Keratinocyte (primary cell): ENCODE results near the gene MAP3K14. TPM values are rescaled to one million over a fixed set of nuclear protein-coding genes. Genes with fewer than 3 reads are reported as not detected.

ENCODE experiments used
- DNase-seq: peaks from one replicate; pipeline ENCODE4 v3.0.0-alpha.2; 2011; ENCODE audit warnings: low read depth, missing footprints, low spot score
- FAIRE-seq: peaks from 2 replicates; lab custom pipeline; 2011; peaks lifted over from hg19 to GRCh38; lab: Jason Lieb, UNC
- H2AFZ ChIP-seq: 2 replicates; pipeline ENCODE4 v1.6.0; 2012; ENCODE audit warnings: low read length, control low read depth, inconsistent platforms; ENCODE audit not compliant: control insufficient read depth
- H3K27ac ChIP-seq: 2 replicates; pipeline ENCODE4 v1.5.1; 2011; ENCODE audit warnings: low read length; ENCODE audit not compliant: control insufficient read depth, insufficient read depth
- H3K27me3 ChIP-seq: 3 replicates; pipeline ENCODE4 v1.6.0; 2011; ENCODE audit warnings: low read length; ENCODE audit not compliant: control insufficient read depth, insufficient read depth; ENCODE audit errors: extremely low read depth
- H3K36me3 ChIP-seq, 2 experiments: 2 replicates in 1 of 2; 3 replicates in 1 of 2; pipeline ENCODE4 v1.5.1; 2011; ENCODE audit warnings: low read length in 2 of 2, mild to moderate bottlenecking in 1 of 2; ENCODE audit not compliant: control insufficient read depth in 2 of 2, insufficient read depth in 2 of 2; ENCODE audit errors: extremely low read depth in 1 of 2
- H3K4me1 ChIP-seq: 3 replicates; pipeline ENCODE4 v1.5.1; 2011; ENCODE audit warnings: low read length; ENCODE audit not compliant: control insufficient read depth, insufficient read depth; ENCODE audit errors: extremely low read depth
- H3K4me2 ChIP-seq: 3 replicates; pipeline ENCODE4 v1.6.0; 2011; ENCODE audit warnings: low read depth, low read length; ENCODE audit not compliant: control insufficient read depth, insufficient read depth; ENCODE audit errors: extremely low read depth
- H3K4me3 ChIP-seq, 3 experiments: fragments of 200-600 bp in 1 of 3; sonication (generic) in 1 of 3; 2 replicates in 2 of 3; 3 replicates in 1 of 3; pipeline ENCODE4 v1.5.1; 2011 to 2016; ENCODE audit warnings: low read length in 3 of 3, mild to moderate bottlenecking in 3 of 3, control low read depth in 2 of 3, inconsistent platforms in 1 of 3, low read depth in 1 of 3, mixed read lengths in 1 of 3, mixed run types in 1 of 3, moderate library complexity in 1 of 3; ENCODE audit not compliant: control insufficient read depth in 2 of 3, insufficient read depth in 2 of 3; ENCODE audit errors: extremely low read depth in 1 of 3
- H3K79me2 ChIP-seq: 2 replicates; pipeline ENCODE4 v1.6.0; 2012; ENCODE audit warnings: low read length; ENCODE audit not compliant: control insufficient read depth, insufficient read depth
- H3K9ac ChIP-seq: 3 replicates; pipeline ENCODE4 v1.6.0; 2011; ENCODE audit warnings: low read length; ENCODE audit not compliant: control insufficient read depth, insufficient read depth; ENCODE audit errors: extremely low read depth
- H3K9me1 ChIP-seq: 3 replicates; pipeline ENCODE4 v1.6.0; 2011; ENCODE audit warnings: low read length; ENCODE audit not compliant: control insufficient read depth, insufficient read depth; ENCODE audit errors: extremely low read depth
- H3K9me3 ChIP-seq: 2 replicates; pipeline ENCODE4 v1.5.1; 2012; ENCODE audit warnings: low read depth, low read length; ENCODE audit not compliant: control insufficient read depth
- H4K20me1 ChIP-seq: 3 replicates; pipeline ENCODE4 v1.6.0; 2011; ENCODE audit warnings: low read length; ENCODE audit not compliant: control insufficient read depth, insufficient read depth; ENCODE audit errors: extremely low read depth
- CTCF ChIP-seq, 3 experiments: IDR thresholded peaks in 1 of 3; conservative IDR thresholded peaks in 1 of 3; optimal IDR thresholded peaks in 1 of 3; 2 replicates in 2 of 3; 3 replicates in 1 of 3; pipeline versions ENCODE3 to v1.5.1; 2011; ENCODE audit warnings: low read length in 3 of 3, mild to moderate bottlenecking in 3 of 3, moderate library complexity in 2 of 3, control low read depth in 1 of 3, inconsistent platforms in 1 of 3; ENCODE audit not compliant: insufficient read depth in 2 of 3; ENCODE audit errors: extremely low read depth in 1 of 3
- EZH2 ChIP-seq: IDR thresholded peaks from one replicate; pipeline ENCODE4 v1.6.1; 2012; ENCODE audit warnings: inconsistent platforms, mild to moderate bottlenecking, low read length, moderate library complexity
- dilution Hi-C: fragments of 300-500 bp; cut with MboI; formaldehyde crosslinking; loops from one replicate; pipeline ENCODE4 v1.7.0; 2020; ENCODE audit warnings: low sequenced_read_pairs; ENCODE audit not compliant: extremely low pct_ligation_motif_present
- polyA plus RNA-seq, 5 experiments: library from polyadenylated mRNA; depleted of rRNA in 3 of 5; stranded (reverse) in 3 of 5; stranded (forward) in 1 of 5; unstranded in 1 of 5; fragments of >200 nt; gene quantifications; 1 replicate in 1 of 5; 2 replicates in 3 of 5; 3 replicates in 1 of 5; pipeline versions ENCODE4 v1.2.1 to v1.2.3, GENCODE V29; 2011 to 2012; ENCODE audit warnings: missing spikeins in 2 of 5, low read depth in 1 of 5, low replicate concordance in 1 of 5

Gene MAP3K14
- polyA plus RNA-seq, 1 donor (not counting 4 experiments of a cell fraction or from before 2014, with no cell fraction given), result 6.5 TPM

DNA sequence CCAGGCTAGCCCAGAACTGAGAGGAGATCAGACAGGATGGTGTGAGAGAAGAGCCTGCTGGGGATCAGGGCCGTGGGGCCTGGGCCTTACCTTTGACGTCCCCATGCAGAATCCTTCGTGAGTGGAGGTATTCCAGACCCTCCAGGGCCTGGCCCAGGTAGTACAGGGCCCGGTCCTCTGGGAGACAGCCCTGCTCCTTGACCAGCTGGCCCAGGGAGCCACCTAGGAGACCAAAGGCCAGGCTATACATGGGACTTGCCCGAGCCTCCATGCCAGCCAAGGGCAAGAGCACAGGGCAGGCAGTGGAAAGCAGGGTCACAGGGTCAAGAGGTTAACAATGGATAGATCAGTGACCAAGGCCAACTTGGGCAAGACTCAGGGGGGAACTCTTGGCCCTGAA, 42.8 kb downstream of the MAP3K14 start:
- dilution Hi-C loops, result no loop called here
- Histone ChIP-seq H3K27me3 (no peaks in the 10 kb centered on the region), H3K9me1 (no peaks in the 10 kb centered on the region), H3K4me3 (no peak overlapping the region), H4K20me1 (no peaks in the 10 kb centered on the region), H3K4me1 (peaks cover 7% of the 10 kb centered on the region), H2AFZ (no peak overlapping the region), H3K36me3 (peaks cover 34 to 36% of the 10 kb centered on the region in 2 experiments), H3K9me3 (no peaks in the 10 kb centered on the region), H3K79me2 (no peaks in the 10 kb centered on the region), H3K4me2 (no peak overlapping the region), H3K9ac (no peak overlapping the region), H3K27ac (no peak overlapping the region)
- no peak for FAIRE-seq
- TF ChIP-seq EZH2, result no peak
- TF ChIP-seq CTCF (optimal IDR thresholded peaks at IDR 0.05 in 1 of 3, IDR thresholded peaks at IDR 0.05 in 1 of 3, conservative IDR thresholded peaks at IDR 0.05 in 1 of 3; ENCODE audit: extremely low read depth in 1 of 3, insufficient read depth in 2 of 3, low read length in 3 of 3), result no peak
- no peak for DNase-seq

- TF ChIP-seq CTCF (optimal IDR thresholded peaks at IDR 0.05 in 1 of 3, IDR thresholded peaks at IDR 0.05 in 1 of 3, conservative IDR thresholded peaks at IDR 0.05 in 1 of 3; ENCODE audit: extremely low read depth in 1 of 3, insufficient read depth in 2 of 3, low read length in 3 of 3), result no peak
- TF ChIP-seq EZH2, result no peak
- H3K36me3 ChIP-seq, result peaks cover 38 to 40% of the 10 kb centered on the region in 2 experiments
- no peak overlapping the region for H2AFZ ChIP-seq
- H3K79me2 ChIP-seq, result no peaks in the 10 kb centered on the region
- dilution Hi-C loops, result no loop called here
- H3K9me3 ChIP-seq, result no peaks in the 10 kb centered on the region
- DNase-seq (no peak), FAIRE-seq (no peak)
- no peak overlapping the region for H3K4me3 ChIP-seq
- no peak overlapping the region for H3K9ac ChIP-seq
- H3K4me1 ChIP-seq, result peaks cover 7% of the 10 kb centered on the region
- no peaks in the 10 kb centered on the region for H3K9me1 ChIP-seq
- H3K27ac ChIP-seq, result no peak overlapping the region
- H3K4me2 ChIP-seq, result no peak overlapping the region
- H3K27me3 ChIP-seq, result no peaks in the 10 kb centered on the region
- no peaks in the 10 kb centered on the region for H4K20me1 ChIP-seq
These were observed 43.3 kb downstream of the MAP3K14 start for GRCh38 chr17:45273551-45273957.
